Testis (tissue), 3 donors: ENCODE measurements around the gene SKOR2. TPM values are rescaled to one million over a fixed set of nuclear protein-coding genes. Genes with fewer than 3 reads are reported as not detected.
A peak's percentile ranks its signal among the peaks of the same experiment; 100 is the strongest.

Experiments used
- DNase-seq: peaks from one replicate; pipeline ENCODE4 v3.0.0-alpha.2; 2019
- H3K27ac ChIP-seq, 2 donors: fragments of 200-600 bp; sonication (generic); one replicate each; pipeline ENCODE4 v1.5.1; 2019
- H3K27me3 ChIP-seq: fragments of 200-600 bp; sonication (generic); one replicate; pipeline ENCODE4 v1.5.1; 2019
- H3K36me3 ChIP-seq: fragments of 200-600 bp; sonication (generic); one replicate; pipeline ENCODE4 v1.5.1; 2017; ENCODE audit warnings: low read depth; ENCODE audit errors: missing control alignments
- H3K4me1 ChIP-seq: fragments of 200-600 bp; sonication (generic); one replicate; pipeline ENCODE4 v1.5.1; 2019
- H3K4me3 ChIP-seq, 2 donors: fragments of 200-600 bp; sonication (generic); one replicate each; pipeline ENCODE4 v1.5.1; 2017 to 2019
- H3K9me3 ChIP-seq: fragments of 200-600 bp; sonication (generic); one replicate; pipeline ENCODE4 v1.5.1; 2017
- CTCF ChIP-seq, 3 experiments: fragments of 450-650 bp in 2 of 3; fragments of 200-600 bp in 1 of 3; sonication (generic) in 1 of 3; IDR thresholded peaks; one replicate each; pipeline ENCODE4 v1.5.1; 2016 to 2019; ENCODE audit warnings: antibody characterized with exemption in 3 of 3, mild to moderate bottlenecking in 2 of 3, moderate library complexity in 1 of 3
- POLR2A ChIP-seq: fragments of 450-650 bp; IDR thresholded peaks from one replicate; pipeline ENCODE4 v1.6.1; 2017; ENCODE audit warnings: antibody characterized with exemption, mild to moderate bottlenecking, moderate library complexity
- WGBS, 2 donors: methylation state at CpG; one replicate each; pipeline ENCODE4 v1.1.5; 2018; 5-methylcytosine and 5-hydroxymethylcytosine counted together
- intact Hi-C: fragments of 100-400 bp; cut with DNase I; formaldehyde crosslinking; loops from one replicate; pipeline ENCODE4 v1.15.1; 2023; ENCODE audit warnings: low total_unique reads
- polyA plus RNA-seq: library from polyadenylated mRNA; stranded (reverse); fragments of 350-450 nt; fragmentation: Illumina TruSeq; extraction: RNeasy Lipid Tissue Mini Kit (QIAGEN cat#74804); gene quantifications from one replicate; pipeline ENCODE4 v1.2.3, GENCODE V29; 2014; ENCODE audit warnings: low read depth, low replicate concordance; ENCODE audit not compliant: insufficient read depth
- total RNA-seq, 2 donors: library from RNA; depleted of rRNA; stranded (reverse); fragments of >200 nt; gene quantifications; one replicate each; pipeline ENCODE4 v1.2.3, GENCODE V29; 2016

SKOR2 gene
- total and polyA plus RNA-seq, 3 donors from 2014 or later = 0.43 to 1.4 (median 0.59) TPM

- no peak for DNase-seq
- intact Hi-C loops = no loop called here
- no peak overlapping the region for H3K27ac ChIP-seq
- H3K4me3 ChIP-seq = no peak overlapping the region
- H3K36me3 ChIP-seq = no peaks in the 10 kb centered on the region
- H3K4me1 ChIP-seq = no peaks in the 10 kb centered on the region
- WGBS, 2 donors = 4 to 7% methylated on average over 12 to 26 of the region's 26 CpGs
- no peaks in the 10 kb centered on the region for H3K9me3 ChIP-seq
- TF ChIP-seq POLR2A (no peak), CTCF (IDR thresholded peaks at IDR 0.05) (no peak)
- peaks cover 6% of the 10 kb centered on the region for H3K27me3 ChIP-seq
These were observed 941 bp downstream of the SKOR2 start for GRCh38 chr18:47250391-47251046.

- Histone ChIP-seq H3K27me3 (peaks cover 6% of the 10 kb centered on the region), H3K9me3 (no peaks in the 10 kb centered on the region), H3K4me1 (no peaks in the 10 kb centered on the region), H3K4me3 (no peak overlapping the region), H3K36me3 (no peaks in the 10 kb centered on the region), H3K27ac (no peak overlapping the region)
- DNase-seq = no peak
- 7 to 9% methylated on average over 7 of the region's 7 CpGs for WGBS, 2 donors
- intact Hi-C loops = no loop called here
- TF ChIP-seq CTCF (IDR thresholded peaks at IDR 0.05) (no peak), POLR2A (no peak)
These were observed 2.0 kb downstream of the SKOR2 start for GRCh38 chr18:47249314-47249981.

- Histone ChIP-seq H3K27me3 (peaks cover 6% of the 10 kb centered on the region), H3K4me3 (no peak overlapping the region), H3K4me1 (no peaks in the 10 kb centered on the region), H3K9me3 (no peaks in the 10 kb centered on the region), H3K36me3 (no peaks in the 10 kb centered on the region), H3K27ac (no peak overlapping the region)
- no peak for DNase-seq
- TF ChIP-seq POLR2A = no peak
- no peak for TF ChIP-seq CTCF (IDR thresholded peaks at IDR 0.05)
- intact Hi-C loops = no loop called here
- WGBS, 2 donors = 3 to 5% methylated on average over 52 to 62 of the region's 62 CpGs
These were observed 2.7 kb downstream of the SKOR2 start for GRCh38 chr18:47248604-47249313.

GRCh38 chr18:47248115-47248603 lies 3.3 kb downstream of the SKOR2 start:
- H3K27ac ChIP-seq = no peak overlapping the region
- no peak for TF ChIP-seq POLR2A
- no peak for TF ChIP-seq CTCF (IDR thresholded peaks at IDR 0.05)
- H3K4me3 ChIP-seq = peak overlapping the region in 1 of 2 donors; percentile 37
- 5% methylated on average over 41 of the region's 61 CpGs; no CpG with 5 or more reads in 1 of the 2 donors for WGBS, 2 donors
- H3K36me3 ChIP-seq = no peaks in the 10 kb centered on the region
- no peaks in the 10 kb centered on the region for H3K4me1 ChIP-seq
- H3K27me3 ChIP-seq = peaks cover 6% of the 10 kb centered on the region
- H3K9me3 ChIP-seq = no peaks in the 10 kb centered on the region
- intact Hi-C loops = no loop called here
- DNase-seq = no peak
